Ramos (cell line): ENCODE data around the gene MARCHF5.
"Not testable (repeated sequence)": the region's sequence is repeated elsewhere in the genome, so short reads cannot be mapped to it uniquely, and the experiment has no call there.

ENCODE experiments used
- in situ Hi-C: fragments of 300-500 bp; cut with MboI; formaldehyde crosslinking; loops from one replicate; pipeline ENCODE4 v1.14.3; 2022; ENCODE audit warnings: low sequenced_read_pairs; ENCODE audit not compliant: unreplicated experiment

Gene MARCHF5

DNA sequence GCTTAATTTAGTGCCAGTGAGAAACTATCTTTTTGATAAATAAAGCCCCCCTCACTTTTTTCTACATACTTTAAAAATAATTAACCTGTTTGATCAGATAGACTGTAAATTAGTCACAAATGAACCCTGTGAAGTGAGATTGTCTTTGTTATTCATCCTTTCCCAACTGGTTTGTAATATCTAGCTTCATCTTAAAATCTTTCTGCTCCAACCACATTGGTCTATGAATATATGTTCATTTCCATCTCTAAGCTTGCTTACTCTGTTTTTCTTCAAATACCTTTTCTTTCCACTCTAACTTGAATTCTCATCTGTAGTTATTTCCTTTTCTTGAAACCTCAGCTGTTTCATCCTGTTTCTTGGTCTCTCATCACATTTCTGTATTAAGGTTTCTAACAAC, 12.1 kb downstream of the MARCHF5 start:
- in situ Hi-C loops, result no loop called here

- in situ Hi-C loops, result no loop called here
These were observed 13.1 kb downstream of the MARCHF5 start for GRCh38 chr10:92304061-92304460.

- in situ Hi-C loops, result no loop called here
These were observed 14.4 kb downstream of the MARCHF5 start for GRCh38 chr10:92305133-92306072.

DNA sequence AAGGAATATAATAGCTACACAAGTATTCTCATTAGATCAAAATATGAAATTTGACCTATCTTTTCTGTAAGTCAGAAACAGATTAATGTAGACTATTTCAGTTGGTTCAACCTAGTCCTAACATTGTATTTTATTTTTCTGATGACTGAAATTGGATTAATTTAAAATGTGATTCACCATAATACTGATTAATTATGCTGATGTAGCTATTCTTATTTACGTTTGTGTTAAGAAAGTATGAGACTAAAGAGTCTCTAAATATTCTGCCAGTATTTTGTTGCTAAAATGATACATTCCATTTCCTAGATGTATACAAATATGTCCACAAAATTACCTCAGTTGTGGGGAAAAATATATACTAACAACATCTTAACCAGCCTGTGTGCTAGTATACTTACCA, 18.3 kb downstream of the MARCHF5 start:
- in situ Hi-C loops, result no loop called here

- in situ Hi-C loops, result no loop called here
These were observed 22.8 kb downstream of the MARCHF5 start for GRCh38 chr10:92313750-92314149.

GRCh38 chr10:92316610-92317009, 25.6 kb downstream of the MARCHF5 start:
- in situ Hi-C loops, result no loop called here

- in situ Hi-C loops, result no loop called here
These were observed 32.1 kb downstream of the MARCHF5 start for GRCh38 chr10:92323079-92323478.

GRCh38 chr10:92327445-92328433, 36.8 kb downstream of the MARCHF5 start:
- in situ Hi-C loops, result no loop called here

- in situ Hi-C loops, result no loop called here
These were observed 38.0 kb downstream of the MARCHF5 start for GRCh38 chr10:92328993-92329392.

DNA sequence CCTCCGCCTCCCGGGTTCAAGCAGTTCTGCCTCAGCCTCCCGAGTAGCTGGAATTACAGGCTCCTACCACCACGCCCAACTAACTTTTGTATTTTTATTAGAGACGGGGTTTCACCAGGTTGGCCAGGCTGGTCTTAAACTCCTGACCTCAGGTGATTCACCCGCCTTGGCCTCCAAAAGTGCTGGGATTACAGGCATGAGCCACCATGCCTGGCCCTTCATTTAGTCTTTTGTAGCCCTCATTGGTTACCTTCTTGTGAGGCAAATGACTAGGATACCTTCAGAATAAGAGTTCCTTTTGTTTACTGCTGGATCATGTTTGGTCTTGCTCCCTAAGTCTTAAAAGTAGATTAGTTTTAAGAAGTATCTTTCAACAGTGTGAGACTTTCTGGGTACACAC, 39.0 kb downstream of the MARCHF5 start:
- in situ Hi-C loops, result not testable (repeated sequence)

DNA sequence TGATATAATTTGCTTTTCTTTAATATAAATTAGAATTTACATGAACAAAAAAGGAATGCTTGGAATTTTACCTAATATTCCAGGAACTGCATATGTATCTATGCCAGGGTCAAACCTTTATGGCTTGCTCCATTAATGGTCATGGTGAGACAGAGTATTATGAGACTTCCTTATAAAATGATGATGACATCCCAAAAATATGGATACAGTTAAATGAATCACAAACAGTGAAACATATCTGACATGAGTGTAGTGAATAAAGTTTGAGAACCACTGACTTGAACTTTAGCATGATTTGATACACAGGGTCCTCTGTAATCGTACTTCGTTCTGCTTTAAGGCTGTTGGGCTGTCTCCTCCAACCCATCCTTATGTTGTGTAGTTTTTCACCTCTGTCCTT, 51.8 kb downstream of the MARCHF5 start:
- in situ Hi-C loops, result no loop called here

GRCh38 chr10:92345575-92345974, 54.6 kb downstream of the MARCHF5 start:
- in situ Hi-C loops, result not testable (repeated sequence)

GRCh38 chr10:92347035-92347676, 56.2 kb downstream of the MARCHF5 start:
- in situ Hi-C loops, result not testable (repeated sequence)

- in situ Hi-C loops, result no loop called here
These were observed 59.4 kb downstream of the MARCHF5 start for GRCh38 chr10:92350411-92350810.

GRCh38 chr10:92354587-92354986, 63.6 kb downstream of the MARCHF5 start:
- in situ Hi-C loops, result no loop called here

DNA sequence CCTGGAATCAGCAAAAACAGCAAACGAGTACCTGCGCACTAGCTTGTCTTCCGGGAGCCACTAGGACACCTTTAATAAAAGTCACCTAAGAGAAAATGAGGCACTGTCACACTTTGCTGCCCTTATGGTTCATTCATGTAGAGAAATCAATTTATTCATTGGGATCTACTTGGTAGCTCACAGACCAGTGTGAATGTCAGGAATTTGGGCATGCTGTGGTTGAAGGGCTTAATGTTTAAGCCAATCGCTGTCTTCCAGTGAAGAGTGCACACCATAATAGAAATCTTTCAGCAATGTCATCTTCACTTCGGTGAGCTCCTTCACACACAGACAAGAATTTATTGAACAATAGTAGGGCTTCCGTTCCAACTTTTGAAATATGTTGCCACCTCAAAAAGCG, 65.1 kb downstream of the MARCHF5 start:
- in situ Hi-C loops, result no loop called here

- in situ Hi-C loops, result no loop called here
These were observed 72.5 kb downstream of the MARCHF5 start for GRCh38 chr10:92363498-92363897.

DNA sequence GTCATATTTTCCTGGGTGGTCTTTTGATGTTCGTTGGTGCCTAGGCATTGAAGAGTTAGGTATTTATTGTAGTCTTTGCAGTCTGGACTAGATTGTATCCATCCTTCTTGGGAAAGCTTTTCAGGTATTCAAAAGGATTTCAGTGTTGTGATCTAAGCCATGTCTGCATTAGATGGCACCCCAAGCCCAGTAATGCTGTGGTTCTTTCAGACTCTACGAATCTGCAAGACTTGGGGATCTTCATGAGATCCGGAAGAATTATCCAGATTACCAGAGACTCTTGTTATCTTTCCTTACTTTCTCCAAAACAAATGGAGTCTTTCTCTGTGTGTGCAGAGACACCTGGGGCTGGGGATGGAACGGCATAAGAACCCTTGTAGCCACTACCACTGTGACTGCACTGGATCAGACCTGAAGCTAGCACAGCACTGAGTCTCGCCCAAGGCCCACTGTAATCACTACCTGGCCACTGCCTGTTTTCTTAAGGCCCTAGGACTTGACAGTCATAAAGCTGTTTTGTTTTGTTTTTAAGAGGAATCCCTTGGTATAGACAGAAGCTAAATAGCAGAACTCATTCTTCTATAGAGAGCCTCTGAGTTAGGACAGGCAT, 75.5 kb downstream of the MARCHF5 start:
- in situ Hi-C loops, result no loop called here

DNA sequence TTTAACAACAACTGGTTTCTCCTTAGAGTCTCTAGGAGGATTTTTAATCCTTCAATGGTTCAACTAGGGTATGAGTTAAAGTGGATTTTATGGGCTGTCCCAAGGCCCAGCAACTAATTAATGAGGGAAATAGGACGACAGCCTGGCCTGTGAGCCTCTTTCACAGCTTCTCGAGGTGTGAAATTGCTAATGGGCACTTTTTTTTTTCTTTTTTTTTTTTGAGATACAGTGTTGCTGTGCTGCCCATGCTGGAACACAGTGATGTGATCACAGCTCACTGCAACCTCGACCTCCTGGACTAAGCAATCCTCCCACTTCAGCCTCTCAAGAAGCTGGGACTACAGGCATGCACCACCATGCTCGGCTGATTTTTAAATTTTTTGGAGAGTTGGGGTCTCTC, 87.0 kb downstream of the MARCHF5 start:
- in situ Hi-C loops, result no loop called here

DNA sequence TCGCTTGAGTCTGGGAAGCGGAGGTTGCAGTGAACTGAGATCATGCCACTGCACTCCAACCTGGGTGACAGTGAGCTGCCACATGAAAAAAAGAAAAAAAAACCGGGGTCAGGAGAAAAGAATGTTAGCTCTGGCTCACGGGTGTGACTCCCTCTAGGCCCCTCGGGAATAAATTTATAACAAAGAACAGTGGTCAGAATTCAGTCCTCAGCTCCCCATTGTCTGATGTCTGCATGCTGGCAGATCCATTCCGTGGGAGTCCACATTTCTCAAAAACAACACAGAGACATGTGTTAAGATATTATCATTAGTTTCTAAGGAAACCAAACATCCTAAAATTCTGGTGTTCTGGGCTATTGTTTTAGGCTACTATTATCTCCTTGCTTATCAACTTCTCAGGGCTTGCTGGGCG, 90.6 kb downstream of the MARCHF5 start:
- in situ Hi-C loops, result no loop called here
